IPS-18a (cell line): Measurements from ENCODE around the gene MUC4.

Experiments
- H3K27ac ChIP-seq: one replicate; pipeline ENCODE4 v1.5.1; 2013; ENCODE audit warnings: low read length
- H3K27me3 ChIP-seq: one replicate; pipeline ENCODE4 v1.6.1; 2013; ENCODE audit warnings: mild to moderate bottlenecking, low read length; ENCODE audit not compliant: control insufficient read depth, insufficient read depth
- H3K36me3 ChIP-seq: one replicate; pipeline ENCODE4 v1.6.1; 2013; ENCODE audit warnings: low read depth, low read length; ENCODE audit not compliant: control insufficient read depth
- H3K4me1 ChIP-seq: one replicate; pipeline ENCODE4 v1.6.1; 2013; ENCODE audit warnings: low read depth, low read length; ENCODE audit not compliant: control insufficient read depth
- H3K4me3 ChIP-seq: one replicate; pipeline ENCODE4 v1.5.1; 2013; ENCODE audit warnings: low read length
- H3K9ac ChIP-seq: one replicate; pipeline ENCODE4 v1.6.1; 2013; ENCODE audit warnings: mild to moderate bottlenecking, low read length, moderate library complexity
- H3K9me3 ChIP-seq: one replicate; pipeline ENCODE4 v1.6.1; 2013; ENCODE audit warnings: low read depth, low read length; ENCODE audit not compliant: control insufficient read depth

Gene MUC4

GRCh38 chr3:195701042-195701915 lies 110.5 kb downstream of the MUC4 start:
- H3K4me1 ChIP-seq, result peaks cover 29% of the 10 kb centered on the region
- no peaks in the 10 kb centered on the region for H3K9me3 ChIP-seq
- no peak overlapping the region for H3K4me3 ChIP-seq
- H3K27me3 ChIP-seq, result no peaks in the 10 kb centered on the region
- H3K9ac ChIP-seq, result no peak overlapping the region
- no peaks in the 10 kb centered on the region for H3K36me3 ChIP-seq
- H3K27ac ChIP-seq, result no peak overlapping the region

GRCh38 chr3:195700319-195700718 lies 111.4 kb downstream of the MUC4 start:
- H3K27ac ChIP-seq, result no peak overlapping the region
- H3K27me3 ChIP-seq, result no peaks in the 10 kb centered on the region
- H3K4me1 ChIP-seq, result peaks cover 26% of the 10 kb centered on the region
- no peaks in the 10 kb centered on the region for H3K9me3 ChIP-seq
- no peak overlapping the region for H3K9ac ChIP-seq
- no peak overlapping the region for H3K4me3 ChIP-seq
- no peaks in the 10 kb centered on the region for H3K36me3 ChIP-seq

- Histone ChIP-seq H3K9ac (no peak overlapping the region), H3K36me3 (no peaks in the 10 kb centered on the region), H3K4me3 (no peak overlapping the region), H3K9me3 (no peaks in the 10 kb centered on the region), H3K27ac (no peak overlapping the region), H3K4me1 (peaks cover 26% of the 10 kb centered on the region), H3K27me3 (no peaks in the 10 kb centered on the region)
Measured at GRCh38 chr3:195699860-195700259, 111.9 kb downstream of the MUC4 start.

- H3K4me3 ChIP-seq, result no peak overlapping the region
- no peak overlapping the region for H3K9ac ChIP-seq
- H3K9me3 ChIP-seq, result no peaks in the 10 kb centered on the region
- no peak overlapping the region for H3K27ac ChIP-seq
- H3K27me3 ChIP-seq, result no peaks in the 10 kb centered on the region
- H3K36me3 ChIP-seq, result no peaks in the 10 kb centered on the region
- peaks cover 26% of the 10 kb centered on the region for H3K4me1 ChIP-seq
Measured at GRCh38 chr3:195699388-195699771, 112.3 kb downstream of the MUC4 start.

GRCh38 chr3:195698647-195699387 lies 112.9 kb downstream of the MUC4 start:
- Histone ChIP-seq H3K36me3 (no peaks in the 10 kb centered on the region), H3K27ac (no peak overlapping the region), H3K9me3 (no peaks in the 10 kb centered on the region), H3K9ac (no peak overlapping the region), H3K4me1 (peaks cover 26% of the 10 kb centered on the region), H3K4me3 (no peak overlapping the region), H3K27me3 (no peaks in the 10 kb centered on the region)

GRCh38 chr3:195698325-195698646 lies 113.4 kb downstream of the MUC4 start:
- Histone ChIP-seq H3K4me3 (peak overlapping the region; percentile 26), H3K4me1 (peaks cover 26% of the 10 kb centered on the region), H3K9me3 (no peaks in the 10 kb centered on the region), H3K9ac (peak overlapping the region; percentile 2), H3K27ac (no peak overlapping the region), H3K36me3 (no peaks in the 10 kb centered on the region), H3K27me3 (no peaks in the 10 kb centered on the region)

- Histone ChIP-seq H3K9me3 (no peaks in the 10 kb centered on the region), H3K9ac (peak overlapping the region; percentile 2), H3K4me1 (peaks cover 26% of the 10 kb centered on the region), H3K27ac (no peak overlapping the region), H3K36me3 (peaks cover 3% of the 10 kb centered on the region), H3K27me3 (no peaks in the 10 kb centered on the region), H3K4me3 (peak overlapping the region; percentile 26)
Measured at GRCh38 chr3:195697582-195698324, 114.0 kb downstream of the MUC4 start.
